Mucosa of gallbladder (tissue), 1 donor: ENCODE data around the gene CACHD1. TPM values are rescaled to one million over a fixed set of nuclear protein-coding genes. Genes with fewer than 3 reads are reported as not detected.
"Not testable (repeated sequence)": the region's sequence is repeated elsewhere in the genome, so short reads cannot be mapped to it uniquely, and the experiment has no call there.

Source experiments
- DNase-seq: peaks from one replicate; pipeline ENCODE4 v3.0.0-alpha.2; 2020; ENCODE audit warnings: low spot score
- total RNA-seq: library from RNA; stranded (reverse); gene quantifications from one replicate; pipeline ENCODE4 v1.2.1, GENCODE V29; 2021
- donor health status: DM: no; HTN: no; CAD: no.

Gene CACHD1
- total RNA-seq, 1 donor from 2014 or later, result 3.8 TPM

- DNase-seq, result no peak
Measured at GRCh38 chr1:64588876-64589275, 118.9 kb downstream of the CACHD1 start.

- no peak for DNase-seq
Measured at GRCh38 chr1:64590316-64590715, 120.4 kb downstream of the CACHD1 start.

GRCh38 chr1:64594446-64594845, 124.5 kb downstream of the CACHD1 start:
- no peak for DNase-seq

- no peak for DNase-seq
Measured at GRCh38 chr1:64595871-64596515, 126.1 kb downstream of the CACHD1 start.

- no peak for DNase-seq
Measured at GRCh38 chr1:64597113-64597512, 127.2 kb downstream of the CACHD1 start.

- DNase-seq, result no peak
Measured at GRCh38 chr1:64598100-64598571, 128.2 kb downstream of the CACHD1 start.

- DNase-seq, result no peak
Measured at GRCh38 chr1:64599242-64599641, 129.3 kb downstream of the CACHD1 start.

GRCh38 chr1:64601207-64601606, 131.3 kb downstream of the CACHD1 start:
- no peak for DNase-seq

- no peak for DNase-seq
Measured at GRCh38 chr1:64608005-64608650, 138.2 kb downstream of the CACHD1 start.

GRCh38 chr1:64608651-64609048, 138.7 kb downstream of the CACHD1 start:
- no peak for DNase-seq

GRCh38 chr1:64610950-64611349, 141.0 kb downstream of the CACHD1 start:
- DNase-seq, result not testable (repeated sequence)

GRCh38 chr1:64616039-64616438, 146.1 kb downstream of the CACHD1 start:
- DNase-seq, result no peak

- no peak for DNase-seq
Measured at GRCh38 chr1:64623750-64624191, 153.8 kb downstream of the CACHD1 start.

- DNase-seq, result no peak
Measured at GRCh38 chr1:64624218-64624713, 154.3 kb downstream of the CACHD1 start.

- no peak for DNase-seq
Measured at GRCh38 chr1:64624808-64625207, 154.9 kb downstream of the CACHD1 start.

- no peak for DNase-seq
Measured at GRCh38 chr1:64630611-64631010, 160.7 kb downstream of the CACHD1 start.

- no peak for DNase-seq
Measured at GRCh38 chr1:64631346-64632034, 161.6 kb downstream of the CACHD1 start.

- DNase-seq, result no peak
Measured at GRCh38 chr1:64632936-64633335, 163.0 kb downstream of the CACHD1 start.

- DNase-seq, result no peak
Measured at GRCh38 chr1:64645735-64646134, 175.8 kb downstream of the CACHD1 start.

- DNase-seq, result no peak
Measured at GRCh38 chr1:64650411-64650810, 180.5 kb downstream of the CACHD1 start.

GRCh38 chr1:64651841-64652240, 181.9 kb downstream of the CACHD1 start:
- no peak for DNase-seq

- DNase-seq, result no peak
Measured at GRCh38 chr1:64653466-64653865, 183.5 kb downstream of the CACHD1 start.
